ENCODE results near the gene BTNL9.
"Not testable (repeated sequence)": the region's sequence is repeated elsewhere in the genome, so short reads cannot be mapped to it uniquely, and the experiment has no call there.

The BTNL9 gene

DNA sequence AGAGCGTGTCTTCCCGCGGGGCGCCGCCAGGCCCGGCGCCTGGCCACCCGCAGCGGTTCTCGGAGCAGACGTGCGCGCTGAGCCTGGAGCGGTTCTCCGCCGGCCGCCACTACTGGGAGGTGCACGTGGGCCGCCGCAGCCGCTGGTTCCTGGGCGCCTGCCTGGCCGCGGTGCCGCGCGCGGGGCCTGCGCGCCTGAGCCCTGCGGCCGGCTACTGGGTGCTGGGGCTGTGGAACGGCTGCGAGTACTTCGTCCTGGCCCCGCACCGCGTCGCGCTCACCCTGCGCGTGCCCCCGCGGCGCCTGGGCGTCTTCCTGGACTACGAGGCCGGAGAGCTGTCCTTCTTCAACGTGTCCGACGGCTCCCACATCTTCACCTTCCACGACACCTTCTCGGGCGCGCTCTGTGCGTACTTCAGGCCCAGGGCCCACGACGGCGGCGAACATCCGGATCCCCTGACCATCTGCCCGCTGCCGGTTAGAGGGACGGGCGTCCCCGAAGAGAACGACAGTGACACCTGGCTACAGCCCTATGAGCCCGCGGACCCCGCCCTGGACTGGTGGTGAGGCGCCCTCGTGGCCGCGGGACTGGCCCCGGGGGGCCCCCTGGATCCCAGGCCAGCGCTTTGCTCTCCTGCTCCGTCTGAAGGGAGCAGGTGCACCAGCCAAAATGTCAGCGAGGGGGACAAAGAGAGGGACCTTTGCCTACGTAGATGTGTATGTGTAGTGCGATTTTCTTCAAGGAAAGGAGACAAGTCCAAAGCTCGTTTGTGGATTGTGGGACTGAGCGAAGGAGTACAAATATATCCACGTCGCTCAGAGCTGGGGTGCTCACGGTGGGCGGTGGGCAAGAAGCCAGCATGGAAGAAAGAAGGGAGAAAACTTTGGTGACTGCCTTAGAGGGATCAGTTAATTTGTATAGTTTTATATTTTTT is 19.5 kb downstream of the BTNL9 start:
- DNase-seq (ENCODE audit: insufficient read length, low spot score), result no peak
- no peak for FAIRE-seq

DNA sequence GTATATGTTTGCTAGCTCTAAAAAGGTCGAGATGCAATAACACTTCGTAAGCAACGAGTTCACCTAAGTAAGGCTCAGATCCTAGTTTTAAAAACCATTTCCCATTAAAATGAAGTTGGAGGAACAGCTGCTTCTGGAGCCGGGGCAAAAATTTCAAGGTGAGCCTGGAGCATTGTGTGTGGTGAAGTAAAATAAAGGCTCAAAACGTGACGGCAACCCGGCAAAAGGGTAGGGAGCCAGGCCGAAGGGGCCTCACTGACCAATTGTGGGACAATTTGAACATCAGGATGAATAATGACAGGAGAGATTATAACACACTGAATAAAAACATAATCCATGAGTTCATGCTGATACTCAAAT is 20.1 kb downstream of the BTNL9 start:
- DNase-seq (ENCODE audit: insufficient read length, low spot score), result no peak
- no peak for FAIRE-seq

DNA sequence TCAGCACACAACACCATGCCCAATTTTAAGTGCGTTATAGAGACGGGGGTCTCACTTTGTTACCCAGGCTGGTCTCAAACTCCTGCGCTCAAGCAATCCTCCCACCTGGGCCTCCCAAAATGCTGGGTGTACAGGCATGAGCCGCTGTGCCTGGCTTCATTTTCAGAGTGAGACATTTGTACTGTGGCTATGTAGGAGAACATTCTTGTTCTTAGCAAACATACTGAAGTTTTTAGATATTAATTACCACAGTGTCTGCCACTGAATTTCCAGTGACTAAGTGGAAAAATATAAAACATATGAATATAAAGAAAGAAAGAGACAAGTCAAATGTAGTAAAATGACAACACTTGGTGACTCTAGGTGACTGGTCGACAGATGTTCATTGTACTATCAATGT is 20.9 kb downstream of the BTNL9 start:
- DNase-seq (ENCODE audit: insufficient read length, low spot score) (no peak), FAIRE-seq (no peak)

DNA sequence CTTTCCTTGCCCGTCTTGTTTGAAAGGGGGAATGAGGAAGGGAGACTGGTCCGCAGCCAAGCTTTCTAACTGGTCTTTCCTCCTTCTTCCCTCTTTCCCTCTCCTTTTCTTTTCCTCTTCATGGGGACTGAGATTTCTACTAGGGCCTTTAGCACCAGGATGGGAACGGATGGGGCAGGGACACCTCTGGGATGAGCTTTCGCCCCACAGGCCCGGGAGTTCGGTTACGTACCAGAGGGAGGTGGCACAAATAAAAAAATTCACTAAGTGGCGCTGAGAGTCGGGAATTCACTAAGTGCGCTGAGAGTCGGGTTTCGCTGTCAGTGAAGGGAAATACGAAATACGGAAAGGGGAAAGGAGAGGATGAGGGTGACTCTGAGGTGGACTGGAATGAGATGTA is 21.6 kb downstream of the BTNL9 start:
- DNase-seq (ENCODE audit: insufficient read length, low spot score), result no peak
- FAIRE-seq, result no peak

DNA sequence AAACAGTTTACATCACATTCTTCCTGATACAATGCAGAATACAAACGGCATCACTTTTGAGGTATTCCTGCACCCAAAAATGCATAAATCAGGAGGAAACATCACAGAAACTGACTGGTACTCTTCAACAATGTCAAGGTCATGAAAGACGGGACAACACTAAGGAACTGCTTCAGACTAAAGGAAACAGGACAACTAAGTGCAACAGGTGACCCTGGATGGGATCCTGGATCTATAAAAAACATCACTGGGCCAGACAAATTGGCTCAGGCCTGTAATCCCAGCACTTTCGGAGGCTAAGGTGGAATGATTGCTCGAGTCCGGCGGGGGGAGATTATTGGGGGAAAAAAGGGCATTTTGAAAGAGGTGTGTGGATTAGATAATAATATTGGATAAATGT is 22.6 kb downstream of the BTNL9 start:
- FAIRE-seq, result no peak

DNA sequence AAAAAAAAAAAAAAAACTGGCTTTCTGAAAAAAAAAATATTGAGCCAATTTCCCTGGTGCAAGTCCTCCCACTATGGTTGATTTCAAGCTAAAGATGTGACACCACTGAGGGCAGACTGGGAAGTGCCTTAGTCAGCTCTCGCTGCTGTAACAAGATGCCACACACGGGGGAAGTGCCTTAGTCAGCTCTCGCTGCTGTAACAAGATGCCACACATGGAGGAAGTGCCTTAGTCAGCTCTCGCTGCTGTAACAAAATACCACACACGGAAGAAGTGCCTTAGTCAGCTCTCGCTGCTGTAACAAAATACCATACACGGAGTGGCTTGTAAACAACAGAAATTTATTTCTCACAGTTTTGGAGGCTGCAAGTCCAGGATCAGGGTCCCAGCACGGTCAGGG is 23.4 kb downstream of the BTNL9 start:
- no peak for DNase-seq (ENCODE audit: insufficient read length, low spot score)
- FAIRE-seq, result no peak

More for the DNA sequence above, 22.6 kb downstream of the BTNL9 start:
- no peak for DNase-seq (ENCODE audit: insufficient read length, low spot score)

DNA sequence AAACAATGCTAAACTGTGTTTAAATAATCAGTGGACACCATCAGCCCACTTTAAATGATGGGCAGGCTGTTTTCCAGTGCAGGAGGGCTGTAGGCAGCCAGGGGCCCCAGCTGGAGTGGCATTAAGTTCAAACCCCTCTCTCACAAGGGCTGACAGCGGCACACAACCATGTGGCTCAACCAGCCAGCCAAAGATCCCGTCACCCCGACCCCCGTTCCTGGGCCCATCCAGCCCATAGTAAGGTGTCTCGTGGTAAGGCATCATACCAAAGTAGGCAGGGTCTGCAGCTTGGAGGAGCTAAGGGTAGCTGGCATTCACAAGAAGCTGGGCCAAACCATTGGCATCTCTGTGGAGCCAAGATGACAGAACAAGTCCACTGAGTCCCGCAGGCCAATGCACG is 24.9 kb downstream of the BTNL9 start:
- FAIRE-seq, result no peak
- no peak for DNase-seq (ENCODE audit: insufficient read length, low spot score)

DNA sequence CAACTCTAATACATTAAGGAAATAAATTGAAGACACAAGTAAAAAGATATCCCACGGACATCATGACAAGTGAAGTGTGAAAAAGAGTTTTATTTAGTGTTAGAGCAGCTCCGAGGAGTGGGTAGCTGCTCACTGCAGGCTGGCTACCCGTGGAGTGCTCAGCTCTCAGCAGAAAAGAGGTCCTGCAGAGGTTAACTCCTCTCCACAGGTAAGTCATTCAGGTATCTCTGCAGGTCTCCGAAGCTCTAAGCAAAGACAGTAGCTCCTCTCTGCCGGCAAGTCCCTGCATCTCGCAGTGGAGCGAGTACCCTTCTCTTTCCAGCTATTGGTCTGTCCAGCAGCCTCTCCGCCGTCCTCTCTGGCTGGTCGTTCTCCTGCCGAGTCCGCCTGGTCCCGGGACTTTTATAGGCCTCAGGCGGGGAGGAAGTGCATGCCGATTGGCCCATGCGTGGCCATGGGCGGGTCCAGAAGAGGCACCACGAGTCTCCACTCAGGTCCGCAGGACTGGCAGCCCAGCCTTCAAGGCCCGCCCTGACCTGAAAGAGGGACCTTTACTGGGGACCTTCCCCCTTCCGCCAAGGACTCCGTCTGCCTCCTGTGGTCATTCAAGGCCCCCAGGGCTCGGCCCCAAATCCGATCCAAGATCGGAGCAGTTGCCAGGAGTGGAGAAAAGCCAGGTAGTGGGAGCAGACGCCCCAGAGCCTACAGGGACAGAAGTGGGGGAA is 29.9 kb downstream of the BTNL9 start:
- FAIRE-seq (no peak), DNase-seq (ENCODE audit: insufficient read length, low spot score) (no peak)

DNA sequence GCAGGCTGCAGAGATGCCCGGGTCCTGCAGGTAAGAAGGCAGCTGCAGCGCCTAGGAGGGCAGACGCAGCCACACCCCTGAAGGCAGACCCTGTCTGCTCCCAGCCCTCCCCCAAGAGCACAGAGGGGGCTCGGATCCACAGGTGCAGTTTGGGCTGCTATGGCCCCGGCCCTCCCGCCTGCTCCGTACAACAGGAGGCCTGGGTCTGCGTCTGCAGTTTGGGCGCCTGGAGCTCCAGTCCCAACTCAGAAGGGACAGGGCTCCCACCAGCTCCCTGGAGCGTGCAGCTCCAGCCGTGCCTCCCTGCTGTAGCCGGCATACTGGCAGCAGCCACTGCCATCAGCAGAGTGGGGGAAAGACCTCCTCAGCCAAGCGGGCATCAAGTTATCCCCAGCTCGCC is 30.5 kb downstream of the BTNL9 start:
- DNase-seq (ENCODE audit: insufficient read length, low spot score), result no peak
- no peak for FAIRE-seq

DNA sequence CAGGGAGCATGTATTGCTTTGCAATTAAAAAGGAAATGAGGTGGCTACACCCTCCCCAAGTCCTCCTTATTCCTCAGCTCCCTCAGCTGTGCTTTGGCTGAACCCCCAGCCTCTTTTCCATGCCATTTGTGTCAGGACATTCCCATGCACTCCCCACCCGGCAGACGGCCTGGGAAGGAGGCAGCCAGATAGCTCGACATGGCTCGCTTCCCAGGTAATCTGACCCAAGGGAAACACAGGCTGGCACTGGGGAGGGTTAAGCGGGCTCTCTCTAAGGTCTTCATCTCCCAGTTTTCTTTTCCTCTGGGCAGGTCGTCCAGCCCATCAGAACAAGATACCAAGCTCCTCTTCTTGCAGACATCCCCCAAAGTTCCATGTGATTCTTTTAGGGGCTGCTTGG is 31.2 kb downstream of the BTNL9 start:
- DNase-seq (ENCODE audit: insufficient read length, low spot score), result no peak
- no peak for FAIRE-seq

DNA sequence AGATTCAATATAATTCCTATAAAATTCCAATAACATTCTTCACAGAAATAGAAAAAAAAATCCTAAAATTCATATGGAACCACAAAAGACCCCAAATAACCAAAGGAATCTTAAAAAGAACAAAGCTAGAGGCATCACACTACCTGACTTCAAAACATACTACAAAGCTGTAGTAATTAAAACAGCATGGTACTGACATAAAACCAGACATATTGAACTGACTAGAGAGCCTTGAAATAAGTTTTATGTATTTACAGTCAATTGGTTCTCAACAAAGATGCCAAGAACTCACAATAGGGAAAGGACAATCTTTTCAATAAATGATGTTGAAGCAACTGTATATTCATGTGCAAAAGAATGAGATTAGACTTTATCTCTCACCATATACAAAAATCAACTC is 36.9 kb downstream of the BTNL9 start:
- FAIRE-seq, result no peak
- no peak for DNase-seq (ENCODE audit: insufficient read length, low spot score)

DNA sequence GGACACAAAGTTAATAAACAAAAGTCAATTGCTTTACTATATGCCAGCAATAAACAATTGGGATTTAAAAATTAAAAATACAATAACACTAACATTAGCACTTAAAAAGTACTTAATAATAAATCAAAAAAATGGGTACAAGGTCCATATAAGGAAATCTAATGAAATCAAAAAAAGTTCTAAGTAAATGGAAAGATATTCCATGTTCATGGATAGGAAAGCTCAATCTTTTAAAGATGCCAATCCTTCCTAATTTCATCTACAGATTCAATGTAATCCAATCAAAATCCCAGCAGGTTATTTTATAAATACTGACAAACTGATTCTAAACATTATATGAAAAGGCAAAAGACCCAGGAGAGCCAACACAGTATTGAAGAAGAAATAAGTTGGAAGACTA is 41.9 kb downstream of the BTNL9 start:
- DNase-seq (ENCODE audit: insufficient read length, low spot score), result no peak
- no peak for FAIRE-seq

DNA sequence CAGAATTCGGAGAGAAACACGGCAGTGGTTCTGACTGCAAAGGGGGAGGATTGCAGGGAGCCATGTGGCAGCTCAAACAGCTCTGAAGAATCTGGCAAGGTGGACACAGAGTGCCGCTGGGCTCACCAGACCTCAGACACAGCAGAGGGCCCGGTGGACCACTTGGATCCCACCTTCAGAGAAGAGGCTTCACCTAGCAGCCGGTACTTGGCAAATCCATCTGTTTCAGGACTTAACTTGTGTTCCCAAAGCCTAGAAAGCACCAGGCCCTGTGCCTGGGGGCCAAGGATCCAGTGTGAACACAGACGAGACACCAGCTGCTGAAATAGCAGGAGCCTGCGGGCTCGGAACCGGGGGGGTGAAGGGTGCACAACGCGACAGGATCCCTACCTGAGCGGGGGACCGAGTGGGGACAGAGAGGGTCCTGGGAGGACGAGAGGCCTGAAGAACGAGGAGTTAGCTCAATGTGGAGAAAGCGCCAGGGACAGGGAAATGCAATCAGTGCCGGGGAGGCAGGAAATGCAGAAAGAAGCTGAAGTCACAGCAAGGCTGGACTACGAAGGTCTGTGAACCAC is 44.6 kb downstream of the BTNL9 start:
- FAIRE-seq, result no peak
- DNase-seq (ENCODE audit: insufficient read length, low spot score), result no peak

DNA sequence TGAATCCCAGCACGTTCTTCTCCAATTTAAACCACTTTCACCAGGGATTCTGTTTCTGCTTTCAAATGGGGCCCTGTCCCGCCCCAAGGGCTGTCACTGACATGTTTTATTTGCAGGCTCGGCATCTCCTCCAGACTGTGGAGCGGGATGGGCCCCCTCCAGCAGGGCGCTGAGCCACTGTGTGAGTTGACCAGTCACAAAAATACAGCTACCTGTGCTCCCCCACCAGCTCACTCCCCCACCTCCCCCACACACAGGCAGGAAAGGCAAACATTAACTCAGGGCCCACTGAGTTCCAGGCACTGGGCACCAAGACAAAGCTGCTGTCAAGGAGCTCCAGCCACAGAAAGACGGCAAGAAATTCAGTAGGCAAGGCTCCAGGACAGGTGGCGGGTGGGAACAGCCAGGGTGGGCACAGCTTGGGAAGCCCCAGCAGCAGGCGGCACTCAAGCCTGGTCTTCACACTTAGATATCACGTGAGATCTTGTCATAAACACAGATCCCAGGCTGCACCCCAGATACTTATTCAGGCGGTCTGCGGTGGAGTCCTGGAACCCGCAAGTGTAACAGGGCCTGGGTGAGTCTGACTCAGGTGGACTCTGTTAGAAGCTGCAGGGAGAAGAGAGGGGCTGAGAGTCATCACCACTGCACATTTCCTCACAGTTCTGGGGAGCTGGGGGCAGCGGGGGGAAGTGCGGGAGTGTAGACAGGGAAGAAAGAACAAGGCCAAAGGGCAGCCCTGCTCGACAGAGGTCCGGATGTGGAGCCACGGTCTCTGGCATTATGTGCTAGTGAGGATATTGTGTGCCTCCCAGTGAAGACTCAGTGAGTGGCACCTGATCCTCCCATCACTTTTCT is 46.2 kb downstream of the BTNL9 start:
- DNase-seq (ENCODE audit: insufficient read length, low spot score) (no peak), FAIRE-seq (no peak)

DNA sequence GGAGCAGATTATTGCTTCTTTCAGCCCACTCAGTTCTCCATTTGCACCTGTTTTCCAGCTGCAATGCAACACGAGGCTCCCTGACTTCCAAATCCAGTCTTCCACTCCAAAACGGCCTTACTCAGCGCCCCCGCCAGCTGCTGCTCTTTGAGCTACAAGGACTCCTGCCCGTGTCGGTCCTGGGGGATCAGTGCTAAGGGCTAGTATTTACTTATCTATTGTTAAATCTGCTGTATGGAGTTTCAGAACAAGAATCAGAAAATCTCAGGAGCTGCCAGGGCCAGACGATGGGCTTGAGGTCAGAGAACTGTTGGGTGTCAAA is 46.8 kb downstream of the BTNL9 start:
- DNase-seq (ENCODE audit: insufficient read length, low spot score) (no peak), FAIRE-seq (no peak)

DNA sequence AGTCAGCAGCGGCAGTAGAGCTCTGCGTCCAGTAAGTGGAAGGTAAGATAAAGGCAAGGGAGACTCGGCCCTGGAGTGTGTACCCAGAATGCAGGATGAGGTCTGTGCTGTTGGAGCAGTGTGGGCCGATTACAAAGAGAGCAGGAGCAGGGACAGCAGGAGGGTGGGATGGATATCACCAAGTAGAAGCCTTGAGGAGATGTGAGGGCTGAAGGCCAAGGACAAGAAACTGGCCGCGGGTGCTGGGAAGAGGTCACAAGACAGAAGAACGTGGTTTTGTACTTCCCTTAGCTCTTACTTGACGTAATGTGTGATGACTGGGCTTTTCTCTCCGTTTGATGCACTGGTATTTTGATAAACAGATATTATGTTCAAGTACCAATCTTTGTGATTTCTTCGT is 47.2 kb downstream of the BTNL9 start:
- no peak for FAIRE-seq

DNA sequence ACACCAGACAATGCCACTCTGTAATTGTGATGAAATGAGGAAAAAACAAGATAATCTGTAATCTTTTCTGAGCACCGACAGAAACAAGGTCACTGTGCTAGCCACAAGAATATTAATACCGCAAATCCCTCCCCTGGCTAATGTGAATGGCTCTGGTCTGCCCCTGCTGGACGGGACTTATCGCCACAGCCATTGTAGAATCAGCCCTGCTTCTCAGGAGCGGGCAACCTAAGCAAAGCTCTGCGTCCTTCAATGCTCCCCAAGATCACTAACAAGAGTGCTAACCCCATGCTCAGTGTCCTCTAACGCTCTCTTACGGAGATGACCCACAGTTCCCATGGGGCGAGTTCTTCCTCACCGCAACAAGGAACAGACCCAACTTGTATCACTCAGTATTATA is 48.2 kb downstream of the BTNL9 start:
- no peak for FAIRE-seq
- no peak for DNase-seq (ENCODE audit: insufficient read length, low spot score)

More for the DNA sequence above, 47.2 kb downstream of the BTNL9 start:
- DNase-seq (ENCODE audit: insufficient read length, low spot score), result no peak

DNA sequence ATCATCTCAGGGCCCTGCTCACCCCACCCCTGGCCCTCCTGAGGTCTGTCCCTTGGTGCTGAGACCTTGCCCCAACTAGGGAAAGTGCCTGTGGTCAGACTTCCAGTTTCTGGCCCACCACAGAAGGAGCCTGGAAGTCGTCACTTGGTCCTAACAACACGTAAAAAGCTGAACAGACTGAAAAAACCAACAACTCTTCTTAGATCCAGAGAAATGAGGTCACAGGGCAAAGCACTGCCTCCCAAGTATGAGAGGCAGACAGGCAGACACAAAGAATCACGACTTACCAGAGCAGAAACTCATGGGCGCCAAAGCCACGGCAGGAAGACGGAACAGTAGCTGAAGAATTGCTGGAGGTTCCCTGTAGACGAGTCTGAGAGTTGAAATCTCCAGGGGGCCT is 52.4 kb downstream of the BTNL9 start:
- FAIRE-seq (no peak), DNase-seq (ENCODE audit: insufficient read length, low spot score) (no peak)

DNA sequence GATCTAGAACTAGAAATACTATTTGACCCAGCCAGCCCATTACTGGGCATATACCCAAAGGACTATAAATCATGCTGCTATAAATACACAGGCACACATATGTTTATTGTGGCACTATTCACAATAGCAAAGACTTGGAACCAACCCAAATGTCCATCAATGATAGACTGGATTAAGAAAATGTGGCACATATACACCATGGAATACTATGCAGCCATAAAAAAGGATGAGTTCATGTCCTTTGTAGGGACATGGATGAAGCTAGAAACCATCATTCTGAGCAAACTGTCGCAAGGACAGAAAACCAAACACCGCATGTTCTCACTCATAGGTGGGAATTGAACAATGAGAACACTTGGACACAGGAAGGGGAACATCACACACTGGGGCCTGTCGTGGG is 55.1 kb downstream of the BTNL9 start:
- DNase-seq (ENCODE audit: insufficient read length, low spot score); FAIRE-seq: not testable (repeated sequence)

DNA sequence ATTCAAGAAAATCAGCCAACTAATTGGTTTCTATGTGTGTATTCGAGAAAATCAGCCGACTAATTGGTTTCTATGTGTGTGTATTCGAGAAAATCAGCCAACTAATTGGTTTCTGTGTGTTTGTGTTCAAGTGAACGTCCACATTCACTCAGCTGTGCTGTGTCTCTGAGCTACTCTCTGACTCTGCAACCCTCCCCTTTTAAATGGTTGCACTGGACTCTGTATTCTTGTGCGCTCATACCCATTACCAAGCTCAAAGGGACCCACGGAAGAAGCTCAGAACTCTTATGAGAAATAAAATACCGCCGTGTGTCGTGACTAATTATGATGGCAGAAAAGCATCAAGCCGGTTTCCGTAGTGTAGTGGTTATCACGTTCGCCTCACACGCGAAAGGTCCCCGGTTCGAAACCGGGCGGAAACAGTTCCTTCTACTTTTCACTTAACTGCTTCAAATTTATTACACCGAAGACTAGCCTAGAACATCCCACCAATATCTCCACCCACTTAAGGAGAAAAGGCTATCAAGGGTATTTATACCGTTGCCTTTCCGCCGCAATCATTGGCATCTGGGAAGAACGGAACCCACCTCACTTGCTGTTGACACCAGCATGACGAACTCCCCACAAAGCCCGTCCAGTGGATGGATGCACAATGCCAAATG is 56.8 kb downstream of the BTNL9 start:
- peak; percentile 47 for FAIRE-seq
- not testable (repeated sequence) for DNase-seq (ENCODE audit: insufficient read length, low spot score)

DNA sequence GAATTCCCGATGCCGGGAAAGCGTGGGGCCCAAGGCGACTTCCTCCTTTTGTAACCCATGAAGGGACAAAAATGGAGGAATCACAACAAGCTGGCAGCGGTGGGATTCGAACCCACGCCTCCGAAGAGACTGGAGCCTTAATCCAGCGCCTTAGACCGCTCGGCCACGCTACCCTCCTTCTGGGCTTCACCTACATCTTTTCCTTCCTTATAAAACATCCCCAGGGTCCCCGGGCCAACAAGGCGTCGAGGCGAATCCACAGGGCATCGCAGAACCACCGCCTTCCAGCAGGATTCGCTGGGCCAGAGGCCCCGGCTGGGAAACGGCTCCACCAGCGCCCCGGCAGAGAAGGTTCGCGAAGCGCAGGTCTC is 57.3 kb downstream of the BTNL9 start:
- FAIRE-seq; DNase-seq (ENCODE audit: insufficient read length, low spot score): not testable (repeated sequence)

Measured in GM19239 (cell line).